Fibroblast of the aortic adventitia (primary cell): Measurements from ENCODE around the gene YARS1. TPM values are rescaled to one million over a fixed set of nuclear protein-coding genes. Genes with fewer than 3 reads are reported as not detected.

Experiments used
- DNase-seq: peaks from one replicate; pipeline ENCODE4 v3.0.0-alpha.2; 2010; ENCODE audit warnings: low read depth
- H3K4me3 ChIP-seq: 2 replicates; pipeline ENCODE4 v1.5.1; 2011; ENCODE audit warnings: low read depth, mild to moderate bottlenecking, control low read depth, low read length, moderate library complexity
- total RNA-seq: library from RNA; depleted of rRNA; stranded (reverse); fragments of >200 nt; gene quantifications from 2 replicates; pipeline ENCODE4 v1.2.3, GENCODE V29; 2012; ENCODE audit warnings: low replicate concordance
- TF ChIP-seq, protein P1 (sequence below): IDR thresholded peaks from 2 replicates; pipeline ENCODE4 v1.5.1; 2011; ENCODE audit warnings: mild to moderate bottlenecking, low read length, control low read depth, inconsistent platforms; ENCODE audit not compliant: insufficient read depth

YARS1 gene
- total RNA-seq, 1 donor: 186 TPM

GRCh38 chr1:32860566-32860965 lies 43.4 kb upstream of the YARS1 start:
- DNase-seq: no peak
- no peak overlapping the region for H3K4me3 ChIP-seq
- TF ChIP-seq, protein P1, sequence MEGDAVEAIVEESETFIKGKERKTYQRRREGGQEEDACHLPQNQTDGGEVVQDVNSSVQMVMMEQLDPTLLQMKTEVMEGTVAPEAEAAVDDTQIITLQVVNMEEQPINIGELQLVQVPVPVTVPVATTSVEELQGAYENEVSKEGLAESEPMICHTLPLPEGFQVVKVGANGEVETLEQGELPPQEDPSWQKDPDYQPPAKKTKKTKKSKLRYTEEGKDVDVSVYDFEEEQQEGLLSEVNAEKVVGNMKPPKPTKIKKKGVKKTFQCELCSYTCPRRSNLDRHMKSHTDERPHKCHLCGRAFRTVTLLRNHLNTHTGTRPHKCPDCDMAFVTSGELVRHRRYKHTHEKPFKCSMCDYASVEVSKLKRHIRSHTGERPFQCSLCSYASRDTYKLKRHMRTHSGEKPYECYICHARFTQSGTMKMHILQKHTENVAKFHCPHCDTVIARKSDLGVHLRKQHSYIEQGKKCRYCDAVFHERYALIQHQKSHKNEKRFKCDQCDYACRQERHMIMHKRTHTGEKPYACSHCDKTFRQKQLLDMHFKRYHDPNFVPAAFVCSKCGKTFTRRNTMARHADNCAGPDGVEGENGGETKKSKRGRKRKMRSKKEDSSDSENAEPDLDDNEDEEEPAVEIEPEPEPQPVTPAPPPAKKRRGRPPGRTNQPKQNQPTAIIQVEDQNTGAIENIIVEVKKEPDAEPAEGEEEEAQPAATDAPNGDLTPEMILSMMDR: no peak

GRCh38 chr1:32859915-32860314 lies 42.8 kb upstream of the YARS1 start:
- H3K4me3 ChIP-seq: no peak overlapping the region
- DNase-seq: no peak
- TF ChIP-seq, protein P1: no peak

- H3K4me3 ChIP-seq: no peak overlapping the region
- TF ChIP-seq, protein P1: no peak
- no peak for DNase-seq
These were observed 41.6 kb upstream of the YARS1 start for GRCh38 chr1:32858791-32859190.

- DNase-seq: no peak
- no peak overlapping the region for H3K4me3 ChIP-seq
- TF ChIP-seq, protein P1: no peak
These were observed 41.0 kb upstream of the YARS1 start for GRCh38 chr1:32858136-32858535.

GRCh38 chr1:32855861-32856617 lies 38.9 kb upstream of the YARS1 start:
- H3K4me3 ChIP-seq: no peak overlapping the region
- TF ChIP-seq, protein P1: no peak
- no peak for DNase-seq

GRCh38 chr1:32848354-32849063 lies 31.4 kb upstream of the YARS1 start:
- H3K4me3 ChIP-seq: no peak overlapping the region
- TF ChIP-seq, protein P1: no peak
- DNase-seq: no peak
